ENCODE measurements around the gene KCNQ1.

KCNQ1 gene

DNA sequence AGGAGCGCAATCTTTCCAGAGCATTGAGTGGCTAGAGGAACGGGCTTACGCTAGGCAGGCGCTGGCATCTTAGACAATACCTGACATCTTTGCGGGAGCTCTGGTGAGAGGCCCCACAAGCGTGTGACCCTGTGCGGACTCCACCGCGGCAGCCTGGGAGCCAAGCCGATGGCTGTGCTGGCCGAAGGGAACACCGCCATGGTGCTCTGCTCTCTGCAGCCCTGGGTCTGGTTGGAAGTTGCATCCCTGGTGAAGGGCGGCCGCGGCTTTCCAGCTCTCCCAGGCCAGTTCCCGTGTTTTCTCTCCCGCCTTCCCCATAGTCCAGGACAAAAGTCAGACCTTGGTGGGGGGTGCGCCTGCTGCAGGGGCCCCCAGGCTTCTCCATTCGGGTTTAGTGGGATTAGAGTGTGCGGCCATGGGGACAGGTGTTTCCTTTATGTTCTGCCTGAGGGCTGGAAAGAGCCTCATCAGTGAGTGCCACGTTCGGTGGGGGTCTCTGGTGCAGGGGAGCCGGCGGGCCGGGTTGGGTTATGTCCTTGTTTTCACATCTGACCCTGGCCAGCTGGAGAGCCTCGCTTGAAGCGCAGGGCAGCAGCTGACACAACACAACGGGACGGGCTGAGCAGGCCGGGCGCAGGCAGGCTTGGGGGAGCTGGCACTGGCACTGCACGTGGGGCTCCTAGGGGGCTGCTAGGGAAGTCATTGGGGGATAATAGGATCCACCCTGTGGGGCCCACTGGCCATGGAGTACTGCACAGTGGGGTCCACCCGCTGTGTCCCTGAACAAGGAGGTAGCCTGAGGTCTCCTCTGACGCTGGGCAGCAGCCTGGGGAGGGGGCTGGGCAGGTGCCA is 94.8 kb downstream of the KCNQ1 start:
- no peak for DNase-seq

DNA sequence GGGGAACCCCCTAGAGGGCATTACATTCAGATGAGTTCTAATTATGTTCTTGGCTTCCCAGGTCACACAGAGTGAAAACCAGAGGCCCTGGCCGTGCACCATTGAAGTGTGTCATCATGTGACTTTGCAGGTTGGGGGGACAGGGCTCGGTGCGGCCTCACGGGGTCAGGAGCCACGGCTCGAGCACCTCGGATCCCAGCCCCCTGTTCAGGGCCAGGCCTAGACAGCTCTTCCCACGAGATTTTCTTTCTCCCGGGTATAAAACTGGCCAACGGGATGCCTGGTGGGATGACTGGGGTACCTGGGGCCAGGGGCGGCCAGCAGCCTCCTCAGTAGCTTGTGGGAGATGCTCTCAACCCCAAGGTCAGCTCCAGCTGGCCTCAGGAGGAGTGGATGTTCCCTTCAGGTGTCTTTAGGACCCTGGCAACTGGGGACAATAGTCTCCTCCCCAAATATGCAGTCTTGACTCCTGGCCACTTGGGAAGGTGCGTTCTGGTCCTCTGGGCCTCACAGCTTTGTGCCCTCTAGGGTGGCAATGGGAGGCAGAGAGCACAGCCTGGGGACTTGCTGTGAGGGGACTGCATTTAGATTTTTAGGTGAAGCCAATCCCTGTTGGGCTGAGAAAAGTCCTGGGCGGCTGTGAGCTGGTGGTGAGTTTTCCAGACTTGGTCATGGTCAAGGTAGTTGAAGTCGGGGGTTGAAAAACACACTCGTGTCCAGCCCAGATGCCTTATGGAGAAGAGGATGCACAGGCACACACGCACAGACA is 95.6 kb downstream of the KCNQ1 start:
- no peak for DNase-seq

DNA sequence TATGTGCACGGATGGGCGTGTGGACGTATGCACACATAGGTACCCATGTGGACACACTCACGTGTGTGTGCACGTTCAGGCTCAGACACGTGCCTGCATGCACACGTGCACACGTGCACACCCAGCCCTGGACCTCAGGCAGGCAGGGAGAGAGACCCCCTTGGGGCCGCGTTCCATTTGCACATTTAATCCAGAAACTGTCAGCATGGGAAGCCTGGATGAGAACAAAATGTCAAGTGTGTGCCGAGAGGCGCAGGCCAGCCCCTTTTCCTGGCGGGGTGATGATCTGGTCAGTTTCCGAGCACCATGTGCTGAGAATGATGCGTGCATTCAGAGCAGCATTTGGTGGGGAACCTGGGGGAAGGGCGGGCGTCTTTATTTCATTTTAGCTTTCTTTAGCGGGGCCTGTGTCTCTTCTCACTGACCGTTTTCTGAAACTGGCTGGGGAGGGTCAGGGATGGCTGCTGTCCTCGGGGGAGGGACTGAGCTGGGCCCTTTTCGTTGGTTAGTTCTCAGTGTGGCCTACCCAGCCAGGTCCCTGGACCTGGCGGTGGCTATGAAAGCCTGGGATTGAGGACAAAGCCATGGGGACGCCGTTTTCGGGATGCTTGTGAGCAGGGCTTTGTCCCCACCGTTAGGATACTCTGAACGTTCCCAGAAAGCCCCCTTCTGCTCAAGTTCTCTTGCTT is 96.3 kb downstream of the KCNQ1 start:
- no peak for DNase-seq

DNA sequence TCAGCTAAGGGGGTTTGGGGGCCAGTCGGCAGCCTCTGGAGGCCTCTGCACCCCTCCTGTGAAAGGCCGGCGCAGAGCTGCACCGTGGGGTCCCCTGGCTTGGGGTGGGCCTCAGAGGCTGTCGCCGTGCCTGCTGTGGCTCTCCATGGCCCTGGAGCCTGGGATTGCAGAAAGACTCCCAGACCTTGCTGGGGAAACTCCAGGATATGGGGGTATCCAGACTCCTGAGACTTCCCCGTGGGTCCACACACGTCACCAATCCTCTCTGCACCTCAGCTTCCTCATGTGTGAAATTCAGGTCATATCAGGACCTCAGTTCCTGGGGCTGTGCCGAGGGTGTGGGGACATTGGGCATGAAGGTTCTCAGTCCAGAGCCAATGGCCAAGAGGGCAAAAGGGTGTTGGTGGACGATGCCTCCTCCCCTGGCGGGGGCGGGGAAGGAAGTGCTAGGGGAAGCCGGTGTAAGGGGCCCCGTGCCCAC is 97.1 kb downstream of the KCNQ1 start:
- DNase-seq, result no peak

DNA sequence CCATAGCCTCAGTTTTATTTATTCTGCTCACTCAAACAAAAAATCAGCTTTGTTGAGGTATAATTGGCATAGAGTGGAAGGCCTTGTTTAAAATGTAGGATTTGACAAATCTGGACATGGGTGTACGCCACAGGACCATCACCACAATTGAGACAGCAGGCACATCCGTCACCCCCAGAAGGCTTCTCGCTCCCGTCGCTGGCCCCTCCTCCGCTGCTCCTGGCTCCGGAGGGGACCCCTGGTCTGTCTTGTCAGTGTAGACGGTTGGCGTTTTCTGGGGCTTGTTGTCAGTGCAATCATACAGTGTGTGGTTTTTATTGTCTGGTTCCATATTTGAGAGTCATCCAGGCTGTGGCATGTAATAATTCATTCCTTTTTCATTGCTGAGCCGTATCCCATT is 97.6 kb downstream of the KCNQ1 start:
- DNase-seq, result no peak

DNA sequence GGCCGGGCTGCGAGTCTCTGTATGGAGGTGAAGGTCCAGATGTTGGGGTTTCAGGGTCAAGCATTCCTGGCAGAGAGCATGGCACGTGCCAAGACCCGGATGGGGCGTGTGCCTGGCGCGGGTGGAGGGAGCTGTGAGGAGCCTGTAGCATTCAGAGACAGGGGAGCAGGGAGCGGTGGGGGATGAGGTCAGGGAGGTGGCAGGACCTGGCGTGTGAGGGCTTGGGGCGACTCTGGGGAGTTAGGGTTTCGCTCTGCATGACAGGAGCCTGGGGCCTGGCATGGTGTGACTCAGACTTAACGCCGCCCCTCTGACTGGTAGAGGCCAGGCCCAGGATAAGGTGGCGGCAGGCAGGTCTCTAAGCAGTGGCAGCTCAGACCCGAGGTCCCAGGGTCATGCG is 103.0 kb downstream of the KCNQ1 start:
- DNase-seq, result no peak

DNA sequence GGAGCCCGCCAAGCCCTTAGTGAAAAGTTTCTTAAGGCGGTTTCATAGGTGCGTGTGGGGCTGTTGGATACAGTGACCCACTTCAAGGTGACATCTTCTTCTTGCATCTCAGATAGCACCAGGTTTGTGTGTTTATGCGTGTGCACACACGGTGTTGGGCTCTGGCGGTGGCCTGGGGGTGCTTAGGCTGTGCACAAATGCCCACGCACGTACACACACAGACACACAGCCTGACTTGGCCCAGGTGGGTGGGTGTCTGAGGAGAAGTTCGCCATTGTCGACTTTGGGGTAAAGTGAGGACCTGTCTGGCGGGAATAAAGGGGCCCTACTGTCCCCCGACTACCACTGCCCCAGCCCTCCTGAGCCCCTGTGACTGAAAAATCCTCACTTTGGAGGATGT is 103.8 kb downstream of the KCNQ1 start:
- no peak for DNase-seq

DNA sequence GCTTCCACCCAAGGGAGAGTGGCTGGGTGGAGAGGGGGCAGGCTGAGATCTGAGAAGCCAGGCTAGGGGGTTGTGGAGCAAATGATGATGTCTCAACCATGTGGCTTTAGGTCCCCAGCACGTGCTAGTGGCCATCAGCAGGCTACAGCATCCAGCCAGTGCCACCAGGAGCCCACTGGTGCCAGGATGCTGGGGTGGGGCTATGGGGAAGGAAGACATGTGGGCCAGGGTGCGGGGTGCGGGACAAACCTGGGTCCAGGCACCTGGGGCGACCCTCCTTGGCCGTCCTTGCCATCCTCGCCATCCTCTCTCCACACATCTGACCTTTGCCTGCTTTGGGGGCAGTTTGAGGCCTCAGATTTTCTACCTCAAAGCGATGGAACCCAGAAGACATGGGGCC is 104.3 kb downstream of the KCNQ1 start:
- no peak for DNase-seq

DNA sequence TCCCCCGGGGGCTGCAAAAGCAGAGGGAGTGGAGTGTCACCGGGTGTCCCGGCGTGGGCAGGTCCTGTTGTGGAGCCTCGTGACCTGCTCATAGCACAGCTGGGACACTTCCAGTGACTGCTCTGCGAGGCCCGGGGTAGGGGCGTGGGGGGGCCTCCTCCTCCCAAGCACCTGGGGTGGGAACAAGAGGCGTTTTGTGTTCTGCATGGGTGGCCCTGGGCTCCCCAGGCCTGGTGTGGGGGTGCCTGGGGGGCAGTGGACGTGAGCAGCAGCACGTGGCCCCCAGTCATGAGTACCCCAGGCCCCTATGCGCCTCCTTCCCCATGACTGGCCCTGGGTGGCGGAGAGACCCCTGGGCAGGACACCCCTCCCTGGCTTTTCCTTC is 104.7 kb downstream of the KCNQ1 start:
- DNase-seq, result no peak

DNA sequence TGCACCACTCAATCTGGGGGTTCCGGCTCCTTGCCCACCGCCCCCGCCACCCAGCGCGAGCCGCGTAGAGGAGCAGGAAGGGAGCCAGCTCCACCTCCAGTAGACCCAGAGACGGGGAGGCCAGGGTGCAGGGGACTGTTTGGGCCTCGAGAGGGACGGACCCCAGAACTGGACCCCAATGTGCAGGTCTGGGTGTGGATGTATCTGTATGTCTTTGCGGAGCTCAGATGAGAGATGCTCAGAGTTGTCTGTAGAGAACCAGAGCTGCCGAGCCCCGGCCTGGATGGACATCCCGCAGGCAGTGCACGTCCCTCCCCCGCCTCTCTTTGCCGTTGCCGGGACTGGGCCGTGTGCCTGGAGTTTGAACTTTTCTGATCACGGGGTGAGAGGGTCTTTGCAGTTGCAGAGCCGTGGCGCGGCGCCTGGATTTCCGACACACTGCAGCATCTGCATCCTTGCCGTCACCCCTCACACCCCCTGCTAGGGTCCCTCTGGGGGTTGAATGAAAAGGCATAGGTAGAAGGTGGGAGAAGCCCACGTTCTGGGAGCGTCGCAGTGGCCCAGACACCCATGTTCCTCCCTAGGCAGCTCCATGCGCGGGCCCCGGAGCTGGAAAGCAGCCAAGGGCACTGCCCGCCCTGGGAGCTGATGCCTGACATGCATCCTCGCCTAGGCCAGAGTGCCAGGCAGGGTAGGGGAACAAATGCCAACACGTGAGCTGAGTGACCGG is 105.2 kb downstream of the KCNQ1 start:
- no peak for DNase-seq

DNA sequence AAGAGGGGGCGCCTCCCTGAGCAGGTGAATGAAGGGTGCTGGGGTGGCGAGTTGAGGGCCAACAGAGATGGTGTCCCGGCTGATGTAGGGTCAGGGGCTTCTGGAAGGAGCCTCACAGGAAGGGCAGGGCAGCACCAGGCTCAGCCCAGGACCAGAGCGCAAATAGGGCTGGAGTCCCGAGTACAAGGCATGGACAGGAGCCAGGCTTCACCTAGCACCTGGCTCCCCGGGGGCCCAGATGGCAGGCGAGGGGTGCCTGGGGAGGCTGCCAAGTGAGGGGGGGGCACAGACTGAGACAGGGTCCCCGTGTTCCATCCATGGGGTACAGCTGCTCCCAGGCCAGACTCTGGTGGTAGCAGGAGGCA is 105.8 kb downstream of the KCNQ1 start:
- no peak for DNase-seq

DNA sequence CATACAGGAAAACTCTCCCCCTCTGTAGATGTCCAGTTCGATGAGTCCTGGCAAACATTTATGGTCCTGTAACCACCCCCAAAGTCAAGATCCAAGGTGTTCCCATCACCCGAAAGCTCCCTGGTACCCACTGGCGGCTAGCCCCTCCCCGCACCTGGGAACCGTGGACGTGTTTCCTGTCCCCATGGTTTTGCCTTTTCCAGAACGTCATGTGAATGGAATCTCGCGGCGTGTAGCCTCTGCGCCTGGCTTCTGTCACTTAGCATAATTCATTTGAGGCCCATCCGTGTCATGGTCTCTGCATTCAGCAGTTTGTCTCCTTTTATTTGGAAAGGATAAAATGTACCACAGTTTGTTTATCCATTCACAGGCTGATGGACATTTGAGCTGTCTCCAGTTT is 106.3 kb downstream of the KCNQ1 start:
- DNase-seq, result no peak

DNA sequence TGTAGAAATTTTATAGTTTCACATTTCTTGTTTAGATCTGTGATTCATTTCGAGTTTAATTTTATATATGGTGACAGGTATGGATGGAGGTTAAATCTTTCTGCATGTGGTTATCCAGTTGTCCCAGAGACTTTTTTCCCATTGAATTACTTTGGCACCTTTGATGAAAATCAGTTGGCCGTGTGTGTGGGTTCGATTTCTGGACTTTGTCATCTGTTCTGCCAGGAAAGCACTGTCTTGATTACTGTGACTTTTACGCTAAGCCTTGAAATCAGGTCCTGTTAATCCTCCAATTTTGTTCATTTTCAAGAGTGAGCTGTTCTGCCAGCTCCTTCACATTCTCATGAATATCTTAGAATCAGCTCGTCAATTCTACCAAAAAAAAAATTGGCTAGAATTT is 107.4 kb downstream of the KCNQ1 start:
- no peak for DNase-seq

DNA sequence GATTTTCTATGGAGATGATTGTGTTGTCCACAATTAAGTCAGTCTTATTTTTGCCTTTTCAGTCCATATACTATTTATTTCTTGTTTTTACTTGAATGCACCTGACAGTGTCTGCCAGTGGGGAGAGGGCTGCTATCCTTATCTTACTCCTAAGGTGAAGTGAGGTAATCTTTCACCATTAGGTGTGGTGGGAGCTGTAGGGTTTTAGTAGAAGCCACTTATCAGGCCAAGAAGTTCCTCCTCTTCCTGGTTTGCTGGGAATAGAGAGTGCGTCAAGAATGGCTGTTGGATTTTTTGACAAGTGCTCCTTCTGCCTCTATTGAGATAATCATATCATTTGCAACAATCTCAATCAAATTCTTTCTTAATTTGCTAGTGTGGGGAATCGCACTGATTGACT is 108.4 kb downstream of the KCNQ1 start:
- no peak for DNase-seq

DNA sequence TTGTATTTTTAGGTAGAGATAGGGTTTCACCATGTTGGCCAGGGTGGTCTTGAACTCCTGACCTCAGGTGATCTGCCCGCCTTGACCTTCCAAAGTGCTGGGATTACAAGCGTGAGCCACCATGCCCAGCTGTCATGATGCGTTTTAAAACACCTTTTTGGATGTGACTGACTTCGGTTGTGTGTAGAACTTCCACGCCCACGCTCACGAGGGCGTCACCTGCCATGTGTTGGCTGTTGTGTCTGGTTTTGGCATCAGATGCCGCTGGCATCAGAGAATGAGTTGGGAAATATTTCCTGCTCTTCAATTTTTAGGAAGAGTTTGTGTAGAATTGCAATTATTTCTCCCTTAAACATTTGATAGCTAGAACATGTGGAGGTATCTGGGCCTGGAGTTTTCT is 109.1 kb downstream of the KCNQ1 start:
- DNase-seq, result no peak

DNA sequence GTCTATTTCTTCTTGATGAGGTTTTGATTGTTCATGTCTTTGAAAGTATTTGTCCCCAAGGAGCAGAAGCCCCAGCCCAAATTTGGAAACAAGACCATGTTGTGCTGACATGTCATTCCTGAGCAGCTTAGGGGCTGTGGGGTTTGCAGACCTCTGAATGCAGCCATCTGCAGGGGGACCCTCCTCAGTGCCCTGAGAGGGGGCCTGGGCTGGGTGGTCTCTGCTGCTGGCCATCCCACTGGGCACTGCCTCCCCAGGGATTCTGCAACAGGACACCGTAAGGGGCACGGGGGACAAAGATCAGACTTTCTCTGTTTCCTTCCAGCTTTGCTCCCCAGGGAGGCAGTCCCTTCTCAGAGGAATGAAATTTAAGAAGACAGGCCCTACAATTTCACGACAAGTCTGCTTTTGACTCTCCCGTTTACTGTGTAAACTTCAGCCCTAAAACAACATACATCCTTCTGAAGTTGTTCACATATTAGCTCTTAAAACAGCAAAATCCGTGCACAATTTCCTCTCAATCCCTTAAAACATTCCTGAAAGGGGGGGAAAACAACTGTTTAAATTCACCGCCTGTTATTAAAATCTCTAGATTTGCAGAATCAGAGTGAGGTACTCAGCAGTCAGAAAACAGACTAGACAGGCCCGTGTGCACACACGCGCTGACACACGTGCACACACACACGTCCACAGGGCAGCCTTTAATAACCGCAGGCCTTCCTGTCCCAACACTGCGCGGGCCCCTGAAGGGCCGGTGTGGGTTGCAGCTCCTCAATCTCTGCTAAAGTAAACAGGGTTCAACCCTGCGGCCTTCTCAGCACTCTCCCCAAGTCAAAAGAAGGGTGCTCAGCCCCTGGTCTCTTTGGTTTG is 109.8 kb downstream of the KCNQ1 start:
- DNase-seq, result no peak

DNA sequence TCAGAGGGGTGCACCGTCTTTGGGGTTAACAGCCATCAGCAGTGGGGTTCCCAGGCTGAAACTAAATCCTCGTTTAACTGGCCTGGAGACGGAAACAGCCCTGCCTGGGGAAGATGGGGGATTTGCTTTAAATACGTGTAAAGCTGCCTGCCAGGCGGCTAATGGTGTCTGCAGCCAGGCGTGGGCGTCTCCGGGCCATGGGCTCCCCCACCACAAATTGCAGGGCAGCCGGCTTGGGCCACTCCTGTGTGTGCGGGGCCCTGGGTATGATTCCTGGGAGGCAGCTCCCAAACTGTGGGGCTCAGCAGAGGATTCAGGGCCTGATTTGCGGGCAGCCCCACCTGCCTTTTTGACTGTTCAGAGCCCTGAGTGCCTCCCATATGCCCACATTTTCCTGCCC is 110.5 kb downstream of the KCNQ1 start:
- DNase-seq, result no peak

DNA sequence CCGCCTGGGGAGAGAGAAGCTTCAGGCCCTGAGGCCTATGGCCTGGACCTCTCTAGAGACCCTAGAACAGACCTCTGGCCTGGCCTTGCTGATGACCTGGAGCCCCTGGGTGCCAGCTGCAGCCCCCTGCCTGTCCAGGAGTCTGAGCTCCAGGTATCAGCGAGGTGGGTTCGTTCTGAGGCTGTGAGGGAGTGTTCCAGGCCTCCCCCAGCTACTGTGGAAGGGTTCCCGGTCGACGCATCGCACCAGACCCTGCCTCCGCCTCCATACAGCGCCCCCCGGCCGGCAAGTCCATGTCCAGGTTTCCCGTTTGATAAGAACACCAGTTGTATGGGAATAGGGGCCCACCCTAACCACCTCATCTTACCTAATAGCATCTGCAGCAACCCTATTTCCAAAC is 111.1 kb downstream of the KCNQ1 start:
- DNase-seq, result no peak

DNA sequence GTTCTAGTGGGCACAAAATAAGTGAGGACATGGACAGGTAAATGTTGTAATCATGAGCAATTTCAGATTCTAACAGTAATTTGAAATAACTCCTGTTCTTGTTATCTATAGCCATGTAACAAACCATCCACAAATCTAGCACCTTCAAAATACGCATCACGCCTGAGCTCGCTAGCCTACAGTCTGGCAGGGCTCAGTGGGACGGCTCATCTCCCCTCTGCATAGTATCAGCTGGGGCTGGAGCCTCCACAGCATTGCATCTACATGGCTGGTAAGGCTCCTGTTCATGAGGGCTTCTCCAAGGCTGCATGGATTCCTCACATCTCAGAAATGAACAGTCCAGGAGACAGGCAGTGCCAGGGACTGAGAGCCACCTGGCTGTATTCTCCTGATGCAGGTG is 112.6 kb downstream of the KCNQ1 start:
- no peak for DNase-seq

DNA sequence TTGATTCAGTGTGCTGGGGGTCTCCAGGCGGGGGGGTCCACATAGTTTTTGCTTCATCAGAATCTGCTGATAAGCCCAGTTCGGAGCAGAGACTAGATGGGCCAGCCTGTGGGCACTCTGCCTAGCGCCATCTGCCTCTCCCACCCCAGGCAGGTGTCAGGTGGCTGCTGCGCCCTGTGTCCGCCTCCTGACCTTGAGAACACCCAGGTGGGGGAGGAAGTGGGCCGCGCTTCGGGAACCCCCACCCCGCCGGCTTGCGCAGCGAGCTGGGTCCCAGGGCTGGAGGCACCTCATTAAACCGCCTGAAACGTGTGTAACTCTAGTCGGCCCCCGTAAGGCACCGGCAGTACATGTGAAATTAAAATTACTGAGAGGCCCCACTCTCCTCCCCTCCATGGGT is 113.6 kb downstream of the KCNQ1 start:
- no peak for DNase-seq

DNA sequence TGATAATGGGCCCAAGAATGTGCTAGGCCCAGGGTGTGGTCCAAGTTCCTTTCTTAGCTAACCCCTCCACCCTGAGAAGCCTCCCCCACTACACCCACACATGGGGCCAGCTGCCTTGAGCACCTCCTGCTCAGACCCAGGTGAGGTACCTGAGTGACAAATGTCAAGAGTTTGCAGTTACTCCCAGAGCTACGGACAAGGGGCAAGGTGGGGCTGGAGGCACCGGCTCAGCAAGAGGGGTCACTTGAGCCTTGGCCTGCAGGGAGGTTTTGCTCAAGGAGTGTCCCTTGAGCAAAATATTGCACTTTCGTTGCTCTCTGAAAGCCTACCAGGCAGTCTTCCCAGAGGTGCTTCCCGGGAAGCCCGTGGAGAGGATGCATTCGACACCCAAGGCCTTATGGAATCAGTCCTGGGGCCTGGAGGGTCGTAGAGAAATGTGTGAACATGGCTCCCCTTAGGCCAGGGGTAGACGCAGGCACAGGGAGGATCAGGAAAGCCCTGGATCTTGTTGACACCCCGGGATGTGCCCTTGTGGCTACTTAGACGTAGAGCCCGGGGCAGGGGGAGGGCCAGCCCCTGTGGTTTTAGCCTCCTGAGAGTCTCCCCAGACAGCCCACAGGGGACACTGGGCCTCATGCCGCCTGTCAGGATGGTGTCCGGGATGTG is 114.2 kb downstream of the KCNQ1 start:
- no peak for DNase-seq
